HCT116 (cell line): ENCODE measurements around the gene GALNT14. TPM values are rescaled to one million over a fixed set of nuclear protein-coding genes. Genes with fewer than 3 reads are reported as not detected.

ENCODE experiments used
- ATAC-seq: fragments of 200-7000 bp; cut with Tn5 transposase; 2 replicates; pipeline ENCODE4 v1.9.1; 2020; ENCODE audit warnings: mild to moderate bottlenecking, moderate library complexity
- BruUV-seq: library from RNA; stranded (reverse); fragments of 400-500 nt; replicated peaks from 2 replicates; lab custom pipeline; 2021; lab: Mats Ljungman, UMichigan
- CTCF ChIA-PET: fragments of 300-600 bp; sonication (Branson Sonifier 250); formaldehyde crosslinking; loops from one replicate; lab custom pipeline; 2021; ENCODE audit warnings: antibody characterized with exemption; lab: Charles Lee
- POLR2A ChIA-PET: fragments of 300-600, 350-600 bp; sonication (Branson Sonifier 250); formaldehyde crosslinking; loops from one replicate; lab custom pipeline; 2021; ENCODE audit warnings: antibody characterized with exemption; lab: Charles Lee
- RAD21 ChIA-PET, 2 experiments: fragments of 300-600 bp; sonication (Branson Sonifier 250); formaldehyde crosslinking; loops; one replicate each; lab custom pipeline; 2023; ENCODE audit warnings: low total read pairs in 2 of 2; ENCODE audit not compliant: uncharacterized antibody in 2 of 2, unreplicated experiment in 2 of 2, low non-redundant PET in 1 of 2; lab: Charles Lee
- DNase-seq: peaks from one replicate; pipeline ENCODE4 v3.0.0-alpha.2; 2010; ENCODE audit warnings: low read depth, low spot score
- H2AFZ ChIP-seq: fragments of 200-600 bp; shearing (Covaris generic), sonication (generic); 2 replicates; pipeline ENCODE4 v1.6.1; 2017; ENCODE audit warnings: low read depth, mixed run types, mixed read lengths, antibody characterized with exemption, low read length; ENCODE audit not compliant: poor library complexity, severe bottlenecking
- H3K27ac ChIP-seq: 2 replicates; pipeline ENCODE4 v1.5.1; 2012; ENCODE audit warnings: low read depth, low read length
- H3K27me3 ChIP-seq: fragments of 200-600 bp; sonication (generic); 2 replicates; pipeline ENCODE4 v1.6.1; 2016; ENCODE audit warnings: mixed run types, low read length, mixed read lengths; ENCODE audit not compliant: insufficient read depth
- H3K36me3 ChIP-seq, 2 experiments: fragments of 200-500 bp in 1 of 2; fragments of 200-600 bp in 1 of 2; sonication (Bioruptor generic) in 1 of 2; sonication (generic) in 1 of 2; 2 replicates each; pipeline versions ENCODE4 v1.5.1 to v1.6.1; 2014 to 2016; ENCODE audit warnings: low read length in 2 of 2, inconsistent platforms in 1 of 2, mixed read lengths in 1 of 2, mixed run types in 1 of 2; ENCODE audit not compliant: insufficient read depth in 2 of 2, control insufficient read depth in 1 of 2
- H3K4me1 ChIP-seq, 2 experiments: fragments of 200-600 bp in 1 of 2; sonication (generic) in 1 of 2; 2 replicates each; pipeline versions ENCODE4 v1.5.1 to v1.6.1; 2012 to 2017; ENCODE audit warnings: low read length in 2 of 2, inconsistent platforms in 1 of 2, mild to moderate bottlenecking in 1 of 2, mixed read lengths in 1 of 2, mixed run types in 1 of 2, moderate library complexity in 1 of 2; ENCODE audit not compliant: insufficient read depth in 2 of 2, control insufficient read depth in 1 of 2
- H3K4me2 ChIP-seq: fragments of 200-600 bp; sonication (generic); 2 replicates; pipeline ENCODE4 v1.6.1; 2017; ENCODE audit warnings: mixed run types, low read length, mixed read lengths
- H3K4me3 ChIP-seq, 2 experiments: fragments of 200-600 bp in 1 of 2; sonication (generic) in 1 of 2; replicated peaks in 1 of 2; 2 replicates each; pipeline ENCODE4 v1.5.1; 2011 to 2016; ENCODE audit warnings: low read length in 2 of 2, control low read depth in 1 of 2, low read depth in 1 of 2, mild to moderate bottlenecking in 1 of 2, mixed read lengths in 1 of 2, mixed run types in 1 of 2
- H3K79me2 ChIP-seq: fragments of 200-600 bp; sonication (generic); 2 replicates; pipeline ENCODE4 v1.6.1; 2017; ENCODE audit warnings: mild to moderate bottlenecking, mixed run types, low read length, moderate library complexity, mixed read lengths; ENCODE audit not compliant: insufficient read depth
- H3K9ac ChIP-seq: fragments of 200-600 bp; sonication (generic); 2 replicates; pipeline ENCODE4 v1.6.1; 2016; ENCODE audit warnings: low read length, mixed read lengths
- H3K9me2 ChIP-seq: fragments of 200-600 bp; sonication (generic), shearing (Covaris generic); 2 replicates; pipeline ENCODE4 v1.6.1; 2017; ENCODE audit warnings: mixed run types, mild to moderate bottlenecking, moderate library complexity; ENCODE audit not compliant: insufficient read depth
- H3K9me3 ChIP-seq, 2 experiments: fragments of 200-500 bp in 1 of 2; fragments of 200-600 bp in 1 of 2; sonication (Bioruptor generic) in 1 of 2; sonication (generic) in 1 of 2; 2 replicates each; pipeline ENCODE4 v1.6.1; 2014 to 2017; ENCODE audit warnings: low read length in 2 of 2, mixed read lengths in 2 of 2, inconsistent platforms in 1 of 2, low read depth in 1 of 2, mild to moderate bottlenecking in 1 of 2, mixed run types in 1 of 2, moderate library complexity in 1 of 2; ENCODE audit not compliant: control insufficient read depth in 1 of 2, insufficient read depth in 1 of 2
- H4K20me1 ChIP-seq: fragments of 200-600 bp; sonication (generic), shearing (Covaris generic); 2 replicates; pipeline ENCODE4 v1.6.1; 2017; ENCODE audit warnings: mixed run types, mild to moderate bottlenecking, moderate library complexity; ENCODE audit not compliant: insufficient read depth
- CBX3 ChIP-seq: IDR thresholded peaks from 2 replicates; pipeline ENCODE4 v1.6.1; 2012; ENCODE audit warnings: low read depth
- CEBPB ChIP-seq: IDR thresholded peaks from 2 replicates; pipeline ENCODE4 v1.6.1; 2012; ENCODE audit warnings: low read depth
- EGR1 ChIP-seq: IDR thresholded peaks from 2 replicates; pipeline ENCODE4 v1.6.1; 2012; ENCODE audit warnings: low read depth
- EZH2 ChIP-seq: fragments of 200-600 bp; sonication (generic); IDR thresholded peaks from 2 replicates; pipeline ENCODE4 v1.6.1; 2017; ENCODE audit warnings: antibody characterized with exemption, mixed run types
- JUND ChIP-seq: IDR thresholded peaks from 2 replicates; pipeline ENCODE4 v1.6.1; 2012
- MAX ChIP-seq: IDR thresholded peaks from 2 replicates; pipeline ENCODE4 v1.6.1; 2012
- POLR2A ChIP-seq: IDR thresholded peaks from 2 replicates; pipeline ENCODE4 v1.7.0; 2011; ENCODE audit warnings: borderline replicate concordance; ENCODE audit not compliant: insufficient read depth, insufficient read length; ENCODE audit errors: extremely low read depth
- POLR2AphosphoS5 ChIP-seq: IDR thresholded peaks from 2 replicates; pipeline ENCODE4 v1.6.1; 2011; ENCODE audit warnings: mild to moderate bottlenecking, low read depth, low read length, moderate library complexity
- RAD21 ChIP-seq: IDR thresholded peaks from 2 replicates; pipeline ENCODE4 v1.6.1; 2012; ENCODE audit warnings: low read depth, mild to moderate bottlenecking
- SP1 ChIP-seq: IDR thresholded peaks from 2 replicates; pipeline ENCODE4 v1.6.1; 2012; ENCODE audit warnings: low read depth
- TCF7L2 ChIP-seq: IDR thresholded peaks from 2 replicates; pipeline ENCODE4 v1.7.0; 2011; ENCODE audit warnings: borderline replicate concordance, inconsistent platforms; ENCODE audit not compliant: insufficient read depth, insufficient read length; ENCODE audit errors: extremely low read depth
- YY1 ChIP-seq: IDR thresholded peaks from 2 replicates; pipeline ENCODE4 v1.6.1; 2011; ENCODE audit warnings: low read length, low read depth, moderate library complexity, mild to moderate bottlenecking; ENCODE audit not compliant: insufficient replicate concordance; ENCODE audit errors: extremely low read depth
- ZFX ChIP-seq: fragments of 450-650 bp; IDR thresholded peaks from 2 replicates; pipeline ENCODE4 v1.6.1; 2017
- ZNF274 ChIP-seq: fragments of 200-500 bp; sonication (Bioruptor generic); IDR thresholded peaks from 2 replicates; pipeline ENCODE4 v1.6.1; 2014; ENCODE audit warnings: mild to moderate bottlenecking, low read depth, low read length, inconsistent platforms
- intact Hi-C: fragments of 100-400 bp; cut with micrococcal nuclease; formaldehyde crosslinking; loops from 2 replicates; pipeline ENCODE4 v1.10.0; 2022
- total RNA-seq: library from RNA; stranded (reverse); gene quantifications from one replicate; pipeline ENCODE4 v1.2.1, GENCODE V29; 2021; ENCODE audit not compliant: unreplicated experiment
- TF ChIP-seq, protein P1 (sequence below): IDR thresholded peaks from 2 replicates; pipeline ENCODE4 v1.6.1; 2012

Gene GALNT14
- total RNA-seq, 1 experiment from 2014 or later, result 11.2 TPM

DNA sequence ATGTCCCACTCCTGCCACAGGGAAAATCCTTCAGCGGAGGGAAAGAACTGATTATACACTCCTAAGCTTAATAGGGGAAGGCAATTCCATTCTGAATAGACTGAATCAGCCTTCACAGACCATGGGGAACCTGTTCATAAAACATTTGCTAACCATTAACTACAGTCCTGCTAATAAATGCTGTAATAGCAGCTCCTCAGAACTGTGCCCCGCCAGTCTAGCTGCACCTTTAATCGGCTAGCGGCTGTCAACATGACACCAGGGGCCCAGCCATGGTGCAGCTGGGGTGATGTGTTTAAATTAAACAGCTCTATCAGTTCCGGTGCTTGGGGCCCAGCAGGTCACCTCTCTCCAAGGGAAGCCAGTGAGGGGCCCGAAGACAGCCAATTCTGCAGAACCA lies 77.8 kb downstream of the GALNT14 start:
- Histone ChIP-seq H4K20me1 (no peaks in the 10 kb centered on the region), H3K4me3 (no peak overlapping the region), H3K9ac (no peak overlapping the region), H3K4me2 (no peak overlapping the region), H3K27ac (no peak overlapping the region), H3K9me2 (no peaks in the 10 kb centered on the region), H3K27me3 (no peaks in the 10 kb centered on the region), H3K36me3 (no peaks in the 10 kb centered on the region), H3K79me2 (no peaks in the 10 kb centered on the region), H2AFZ (no peak overlapping the region), H3K4me1 (no peaks in the 10 kb centered on the region), H3K9me3 (no peaks in the 10 kb centered on the region)
- no TSS peak for BruUV-seq
- no peak for DNase-seq
- ChIA-PET RAD21 (no interaction called here), CTCF (no interaction called here), POLR2A (no interaction called here)
- intact Hi-C loops, result no loop called here
- no peak for ATAC-seq
- TF ChIP-seq CBX3 (no peak), POLR2A (no peak), ZNF274 (no peak), POLR2AphosphoS5 (no peak), TCF7L2 (no peak), EZH2 (no peak), ZFX (no peak), SP1 (no peak), RAD21 (no peak), YY1 (no peak), CEBPB (no peak), MAX (no peak), EGR1 (no peak), JUND (no peak)
- TF ChIP-seq, protein P1, sequence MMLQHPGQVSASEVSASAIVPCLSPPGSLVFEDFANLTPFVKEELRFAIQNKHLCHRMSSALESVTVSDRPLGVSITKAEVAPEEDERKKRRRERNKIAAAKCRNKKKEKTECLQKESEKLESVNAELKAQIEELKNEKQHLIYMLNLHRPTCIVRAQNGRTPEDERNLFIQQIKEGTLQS, result no peak
